ENCODE measurements around the gene HAAO. TPM values are rescaled to one million over a fixed set of nuclear protein-coding genes. Genes with fewer than 3 reads are reported as not detected.

The HAAO gene
- total RNA-seq, 2 donors from 2014 or later: 1.4 to 2.6 TPM

DNA sequence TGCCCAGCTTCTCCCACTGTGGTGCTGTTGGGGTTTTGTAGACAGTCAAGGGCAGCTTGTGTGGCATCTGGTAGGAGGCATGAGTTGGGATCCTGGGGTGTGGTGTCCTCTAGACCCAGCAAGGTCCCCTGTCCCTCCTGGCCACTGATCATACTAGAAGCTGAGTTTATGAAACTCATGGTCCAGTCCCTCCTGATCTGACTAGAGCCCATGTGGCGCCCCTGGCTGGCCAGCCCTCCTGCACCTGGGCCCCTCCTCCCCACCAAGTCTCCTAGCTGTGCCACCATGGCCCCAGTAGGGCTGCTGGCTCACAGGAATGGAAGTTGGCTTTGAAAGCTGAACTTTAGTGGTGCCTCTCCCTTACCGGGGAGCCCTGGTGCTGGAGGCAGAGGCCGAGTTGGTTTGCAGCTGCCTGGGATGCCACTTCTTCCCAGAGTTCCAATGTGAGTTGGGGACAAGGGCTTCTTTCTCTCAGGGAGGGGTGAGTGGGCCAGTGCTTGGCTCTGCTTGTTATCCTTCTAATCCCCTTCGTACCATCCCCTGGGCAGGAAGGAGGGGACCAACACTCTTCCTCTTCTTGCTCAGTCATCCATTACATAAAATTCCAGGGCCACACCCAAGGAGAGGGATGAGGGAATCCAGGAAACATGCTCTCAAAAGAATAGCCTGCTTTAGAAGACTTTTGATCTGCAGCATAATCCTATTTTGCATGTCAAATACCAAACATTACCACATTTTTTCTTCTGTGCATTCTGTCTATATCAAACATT lies 37.5 kb upstream of the HAAO start:
- H3K36me3 ChIP-seq: no peaks in the 10 kb centered on the region
- peak overlapping the region; percentile 48 to 61 for H3K27ac ChIP-seq
- H3K4me3 ChIP-seq: no peak overlapping the region
- peaks cover 0 to 29% of the 10 kb centered on the region in 2 donors for H3K4me1 ChIP-seq
- peak; percentile 57 for DNase-seq (ENCODE audit: low spot score)
- no peaks in the 10 kb centered on the region for H3K27me3 ChIP-seq
- H3K9me3 ChIP-seq: no peaks in the 10 kb centered on the region
- TF ChIP-seq, protein P1, sequence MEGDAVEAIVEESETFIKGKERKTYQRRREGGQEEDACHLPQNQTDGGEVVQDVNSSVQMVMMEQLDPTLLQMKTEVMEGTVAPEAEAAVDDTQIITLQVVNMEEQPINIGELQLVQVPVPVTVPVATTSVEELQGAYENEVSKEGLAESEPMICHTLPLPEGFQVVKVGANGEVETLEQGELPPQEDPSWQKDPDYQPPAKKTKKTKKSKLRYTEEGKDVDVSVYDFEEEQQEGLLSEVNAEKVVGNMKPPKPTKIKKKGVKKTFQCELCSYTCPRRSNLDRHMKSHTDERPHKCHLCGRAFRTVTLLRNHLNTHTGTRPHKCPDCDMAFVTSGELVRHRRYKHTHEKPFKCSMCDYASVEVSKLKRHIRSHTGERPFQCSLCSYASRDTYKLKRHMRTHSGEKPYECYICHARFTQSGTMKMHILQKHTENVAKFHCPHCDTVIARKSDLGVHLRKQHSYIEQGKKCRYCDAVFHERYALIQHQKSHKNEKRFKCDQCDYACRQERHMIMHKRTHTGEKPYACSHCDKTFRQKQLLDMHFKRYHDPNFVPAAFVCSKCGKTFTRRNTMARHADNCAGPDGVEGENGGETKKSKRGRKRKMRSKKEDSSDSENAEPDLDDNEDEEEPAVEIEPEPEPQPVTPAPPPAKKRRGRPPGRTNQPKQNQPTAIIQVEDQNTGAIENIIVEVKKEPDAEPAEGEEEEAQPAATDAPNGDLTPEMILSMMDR (IDR thresholded peaks at IDR 0.05): no peak

DNA sequence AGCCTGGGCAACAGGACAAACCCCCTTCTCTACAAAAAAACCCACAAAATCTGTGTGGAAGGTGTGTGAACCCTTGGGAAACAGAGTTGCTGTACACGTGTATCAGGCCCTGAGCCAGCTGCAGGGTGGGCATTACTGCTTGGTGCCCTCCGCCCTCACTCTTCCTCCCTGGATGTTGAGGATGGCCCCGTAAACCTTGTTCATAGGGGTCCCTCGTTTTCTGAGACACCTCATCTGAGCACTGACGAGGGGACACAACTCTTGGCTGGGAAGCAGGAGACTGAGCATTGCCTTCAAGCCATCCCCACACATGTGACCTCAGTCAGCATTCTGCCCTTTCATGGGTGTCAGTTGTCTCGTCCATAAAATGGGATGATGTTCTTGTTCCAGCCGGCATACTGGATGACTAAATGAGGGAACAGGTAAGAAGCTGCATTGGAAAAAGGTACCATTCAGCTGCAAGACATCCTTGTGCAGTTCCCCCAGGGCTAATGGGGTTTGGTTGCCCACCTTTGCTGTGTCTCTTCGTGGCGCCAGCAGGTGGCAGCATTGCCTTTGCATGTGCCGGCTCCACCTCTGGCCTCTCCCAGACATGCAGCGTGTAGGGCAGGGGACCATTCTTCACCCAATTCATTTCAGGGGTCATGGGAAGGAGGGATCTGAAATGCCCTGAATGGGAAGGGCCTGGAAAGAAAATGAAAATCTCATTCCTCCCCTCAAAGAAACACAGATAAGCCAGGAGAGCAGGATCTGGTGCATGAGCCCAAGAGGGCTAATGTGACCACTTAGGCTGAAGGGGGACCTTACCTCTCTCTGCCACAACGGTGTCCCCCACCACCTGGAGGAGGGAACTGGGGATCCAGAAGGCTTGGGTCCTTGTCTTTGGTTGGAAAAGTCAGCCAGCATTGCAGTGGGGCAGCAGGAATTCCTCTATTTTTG lies 36.4 kb upstream of the HAAO start:
- Histone ChIP-seq H3K36me3 (no peaks in the 10 kb centered on the region), H3K27ac (peak overlapping the region; percentile 56 to 62), H3K4me3 (no peak overlapping the region), H3K27me3 (no peaks in the 10 kb centered on the region), H3K9me3 (no peaks in the 10 kb centered on the region), H3K4me1 (peaks cover 0 to 29% of the 10 kb centered on the region in 2 donors)
- TF ChIP-seq, protein P1 (IDR thresholded peaks at IDR 0.05): peak; percentile 94 to 96
- DNase-seq (ENCODE audit: low spot score): peak; percentile 85

DNA sequence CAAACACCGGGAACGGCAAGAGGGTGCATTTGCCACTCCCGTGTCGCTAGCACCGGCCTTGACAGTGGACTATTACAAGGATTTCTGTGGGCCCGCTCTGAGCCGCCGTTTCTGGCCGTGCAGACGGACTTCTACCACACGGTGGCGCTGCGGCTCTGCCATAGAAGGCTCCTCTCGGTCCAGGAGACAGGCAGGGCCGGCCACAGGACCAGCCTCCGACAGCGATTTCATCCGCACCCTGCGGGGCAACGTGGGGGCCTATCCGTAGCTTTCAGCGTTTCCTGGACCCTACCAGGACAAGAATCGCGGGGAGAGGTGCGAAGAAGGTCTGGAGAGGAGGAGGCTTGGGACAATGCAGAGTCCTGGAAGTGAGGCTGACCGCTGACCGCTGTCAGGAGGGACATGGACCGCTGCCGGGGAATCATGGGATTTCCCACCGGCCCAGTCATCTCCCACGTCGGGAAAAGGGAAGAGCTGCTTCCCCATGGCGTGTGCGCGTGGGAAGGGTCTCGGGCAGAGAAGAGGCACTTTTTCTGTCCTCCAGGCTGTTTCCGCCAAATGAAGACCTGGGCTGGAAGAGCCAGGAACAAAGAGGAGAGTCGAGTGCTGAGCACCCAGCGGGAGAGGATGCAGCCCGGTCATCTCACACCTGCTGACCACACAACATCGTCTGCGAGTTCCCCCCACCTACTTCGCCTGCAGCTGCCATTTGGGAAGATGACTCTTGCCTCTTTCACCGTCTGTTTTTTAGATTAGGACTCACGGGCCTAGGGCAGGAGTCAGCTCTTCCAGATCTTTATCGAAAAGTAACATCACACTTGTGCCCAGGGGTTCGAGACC lies 35.5 kb upstream of the HAAO start:
- Histone ChIP-seq H3K9me3 (no peaks in the 10 kb centered on the region), H3K4me3 (peak overlapping the region; percentile 21 to 41), H3K36me3 (no peaks in the 10 kb centered on the region), H3K27ac (peak overlapping the region; percentile 56 to 62), H3K4me1 (peaks cover 0 to 29% of the 10 kb centered on the region in 2 donors), H3K27me3 (no peaks in the 10 kb centered on the region)
- DNase-seq (ENCODE audit: low spot score): peak; percentile 95
- TF ChIP-seq, protein P1 (IDR thresholded peaks at IDR 0.05): peak; percentile 84 to 94

DNA sequence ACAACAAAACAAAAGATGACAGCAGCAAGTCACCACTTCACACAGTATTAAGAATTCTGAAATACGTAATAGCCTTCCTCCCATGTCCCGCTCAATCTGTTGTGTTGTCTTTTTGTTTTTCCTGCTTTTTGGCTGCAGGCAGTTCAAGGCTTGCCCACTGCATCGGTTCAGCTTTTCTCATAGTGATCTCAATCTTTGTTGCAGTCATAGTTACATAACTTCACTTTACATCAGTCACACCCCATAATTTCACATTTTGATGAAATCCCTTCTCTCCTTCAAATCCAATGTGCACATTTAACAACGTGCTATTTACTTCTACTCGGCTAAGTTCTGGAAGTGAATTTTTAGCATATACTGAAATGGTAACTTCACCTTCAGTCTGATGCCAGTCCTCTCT lies 33.8 kb upstream of the HAAO start:
- no peaks in the 10 kb centered on the region for H3K27me3 ChIP-seq
- H3K36me3 ChIP-seq: no peaks in the 10 kb centered on the region
- no peak overlapping the region for H3K4me3 ChIP-seq
- no peaks in the 10 kb centered on the region for H3K9me3 ChIP-seq
- TF ChIP-seq, protein P1 (IDR thresholded peaks at IDR 0.05): no peak
- no peak for DNase-seq (ENCODE audit: low spot score)
- H3K27ac ChIP-seq: no peak overlapping the region
- H3K4me1 ChIP-seq: peaks cover 0 to 29% of the 10 kb centered on the region in 2 donors

DNA sequence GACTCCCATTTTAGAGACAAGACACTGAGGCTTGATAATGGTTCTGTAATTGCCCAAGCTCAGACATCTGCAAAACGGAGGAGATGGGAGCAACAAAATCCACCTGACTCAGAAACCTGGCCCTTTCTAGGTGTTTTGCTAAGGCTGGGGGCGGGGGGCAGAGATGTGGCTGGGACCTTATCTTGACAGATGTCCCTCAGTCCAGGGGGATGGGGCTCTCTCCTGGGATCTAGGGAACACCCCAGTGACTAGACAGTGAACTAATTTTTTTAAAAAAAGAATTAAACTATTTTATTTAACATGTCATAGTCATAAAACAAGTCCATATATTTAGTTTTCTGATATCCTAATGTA lies 32.0 kb upstream of the HAAO start:
- Histone ChIP-seq H3K4me1 (peaks cover 0 to 22% of the 10 kb centered on the region in 2 donors), H3K27me3 (no peaks in the 10 kb centered on the region), H3K27ac (no peak overlapping the region), H3K9me3 (no peaks in the 10 kb centered on the region), H3K4me3 (no peak overlapping the region), H3K36me3 (no peaks in the 10 kb centered on the region)
- DNase-seq (ENCODE audit: low spot score): peak; percentile 21
- TF ChIP-seq, protein P1 (IDR thresholded peaks at IDR 0.05): no peak

Measured in right atrium auricular region (tissue), 2 donors.